T-helper 17 cell (primary cell): ENCODE data around the gene KANK4. TPM values are rescaled to one million over a fixed set of nuclear protein-coding genes. Genes with fewer than 3 reads are reported as not detected.

Experiments used
- ATAC-seq: fragments of 150-1000 bp; cut with Tn5 transposase; 2 replicates; pipeline ENCODE4 v1.10.0; 2021; ENCODE audit warnings: mild to moderate bottlenecking, moderate library complexity
- DNase-seq, 3 donors: peaks; one replicate each; pipeline versions ENCODE4 v3.0.0 to v3.0.0-alpha.2; 2020 to 2021
- H3K9me3 ChIP-seq: one replicate; pipeline ENCODE4 v1.7.0; 2013; ENCODE audit warnings: low read length, mild to moderate bottlenecking; ENCODE audit not compliant: control insufficient read depth, poor library complexity, severe bottlenecking
- H3K27ac Mint-ChIP-seq: one replicate; pipeline ENCODE4 v1.8.0; 2022; ENCODE audit warnings: mild to moderate bottlenecking, moderate library complexity, mixed read lengths
- H3K27me3 Mint-ChIP-seq: one replicate; pipeline ENCODE4 v1.8.0; 2022; ENCODE audit warnings: mixed read lengths
- H3K36me3 Mint-ChIP-seq: one replicate; pipeline ENCODE4 v1.8.0; 2022; ENCODE audit warnings: low read depth, mixed read lengths
- H3K4me1 Mint-ChIP-seq: one replicate; pipeline ENCODE4 v1.8.0; 2022; ENCODE audit warnings: mild to moderate bottlenecking, mixed read lengths
- H3K4me3 Mint-ChIP-seq: one replicate; pipeline ENCODE4 v1.8.0; 2022; ENCODE audit warnings: mild to moderate bottlenecking, moderate library complexity, mixed read lengths
- total RNA-seq, 4 donors: library from RNA in 2 of 4; stranded (reverse) in 2 of 4; gene quantifications; one replicate each; pipeline ENCODE4 v1.2.3 and lab custom pipeline; 2022 to 2026

Gene KANK4
- total RNA-seq, 2 donors from 2014 or later, result not detected

GRCh38 chr1:62307895-62308492, 11.2 kb downstream of the KANK4 start:
- H3K9me3 ChIP-seq, result no peaks in the 10 kb centered on the region
- H3K4me3 Mint-ChIP-seq, result no peak overlapping the region
- DNase-seq, result no peak
- peaks cover 2% of the 10 kb centered on the region for H3K36me3 Mint-ChIP-seq
- peaks cover 27% of the 10 kb centered on the region for H3K27me3 Mint-ChIP-seq
- ATAC-seq, result no peak
- H3K27ac Mint-ChIP-seq, result no peak overlapping the region
- no peaks in the 10 kb centered on the region for H3K4me1 Mint-ChIP-seq

GRCh38 chr1:62307446-62307845, 11.8 kb downstream of the KANK4 start:
- Mint-ChIP-seq H3K4me1 (no peaks in the 10 kb centered on the region), H3K27ac (no peak overlapping the region), H3K27me3 (peaks cover 24% of the 10 kb centered on the region), H3K4me3 (no peak overlapping the region), H3K36me3 (peaks cover 2% of the 10 kb centered on the region)
- ATAC-seq, result no peak
- H3K9me3 ChIP-seq, result no peaks in the 10 kb centered on the region
- DNase-seq, result no peak

GRCh38 chr1:62306065-62306464, 13.2 kb downstream of the KANK4 start:
- no peak overlapping the region for H3K4me3 Mint-ChIP-seq
- H3K36me3 Mint-ChIP-seq, result peaks cover 2% of the 10 kb centered on the region
- no peak overlapping the region for H3K27ac Mint-ChIP-seq
- no peak for DNase-seq
- no peaks in the 10 kb centered on the region for H3K9me3 ChIP-seq
- H3K4me1 Mint-ChIP-seq, result no peaks in the 10 kb centered on the region
- ATAC-seq, result no peak
- H3K27me3 Mint-ChIP-seq, result peaks cover 21% of the 10 kb centered on the region

GRCh38 chr1:62304975-62305374, 14.3 kb downstream of the KANK4 start:
- H3K4me1 Mint-ChIP-seq, result no peaks in the 10 kb centered on the region
- H3K36me3 Mint-ChIP-seq, result no peaks in the 10 kb centered on the region
- H3K9me3 ChIP-seq, result no peaks in the 10 kb centered on the region
- DNase-seq (no peak), ATAC-seq (no peak)
- H3K4me3 Mint-ChIP-seq, result no peak overlapping the region
- H3K27ac Mint-ChIP-seq, result no peak overlapping the region
- peaks cover 16% of the 10 kb centered on the region for H3K27me3 Mint-ChIP-seq

GRCh38 chr1:62304515-62304914, 14.7 kb downstream of the KANK4 start:
- no peak overlapping the region for H3K27ac Mint-ChIP-seq
- H3K4me3 Mint-ChIP-seq, result no peak overlapping the region
- ATAC-seq (no peak), DNase-seq (no peak)
- no peaks in the 10 kb centered on the region for H3K36me3 Mint-ChIP-seq
- no peaks in the 10 kb centered on the region for H3K4me1 Mint-ChIP-seq
- peaks cover 13% of the 10 kb centered on the region for H3K27me3 Mint-ChIP-seq
- H3K9me3 ChIP-seq, result no peaks in the 10 kb centered on the region

GRCh38 chr1:62301726-62302390, 17.4 kb downstream of the KANK4 start:
- Mint-ChIP-seq H3K4me3 (no peak overlapping the region), H3K27ac (no peak overlapping the region), H3K4me1 (no peaks in the 10 kb centered on the region), H3K27me3 (no peaks in the 10 kb centered on the region), H3K36me3 (peaks cover 2% of the 10 kb centered on the region)
- H3K9me3 ChIP-seq, result no peaks in the 10 kb centered on the region
- DNase-seq, result no peak
- ATAC-seq, result no peak

GRCh38 chr1:62299426-62300200, 19.6 kb downstream of the KANK4 start:
- H3K36me3 Mint-ChIP-seq, result peaks cover 2% of the 10 kb centered on the region
- no peak overlapping the region for H3K27ac Mint-ChIP-seq
- no peaks in the 10 kb centered on the region for H3K27me3 Mint-ChIP-seq
- no peaks in the 10 kb centered on the region for H3K9me3 ChIP-seq
- ATAC-seq (no peak), DNase-seq (no peak)
- H3K4me3 Mint-ChIP-seq, result no peak overlapping the region
- H3K4me1 Mint-ChIP-seq, result peaks cover 9% of the 10 kb centered on the region

GRCh38 chr1:62295921-62296491, 23.2 kb downstream of the KANK4 start:
- peaks cover 11% of the 10 kb centered on the region for H3K27me3 Mint-ChIP-seq
- H3K27ac Mint-ChIP-seq, result no peak overlapping the region
- ATAC-seq (peak; percentile 45), DNase-seq (no peak)
- no peak overlapping the region for H3K4me3 Mint-ChIP-seq
- H3K36me3 Mint-ChIP-seq, result peaks cover 2% of the 10 kb centered on the region
- H3K4me1 Mint-ChIP-seq, result peaks cover 9% of the 10 kb centered on the region
- no peaks in the 10 kb centered on the region for H3K9me3 ChIP-seq

GRCh38 chr1:62294261-62294660, 25.0 kb downstream of the KANK4 start:
- H3K27me3 Mint-ChIP-seq, result peaks cover 19% of the 10 kb centered on the region
- no peak overlapping the region for H3K4me3 Mint-ChIP-seq
- no peak overlapping the region for H3K27ac Mint-ChIP-seq
- ATAC-seq (no peak), DNase-seq (no peak)
- peaks cover 1% of the 10 kb centered on the region for H3K36me3 Mint-ChIP-seq
- no peaks in the 10 kb centered on the region for H3K9me3 ChIP-seq
- H3K4me1 Mint-ChIP-seq, result peaks cover 9% of the 10 kb centered on the region

GRCh38 chr1:62288662-62289061, 30.6 kb downstream of the KANK4 start:
- Mint-ChIP-seq H3K27ac (no peak overlapping the region), H3K27me3 (peaks cover 62% of the 10 kb centered on the region), H3K4me1 (peaks cover 3% of the 10 kb centered on the region), H3K36me3 (no peaks in the 10 kb centered on the region), H3K4me3 (no peak overlapping the region)
- ATAC-seq (no peak), DNase-seq (no peak)
- no peaks in the 10 kb centered on the region for H3K9me3 ChIP-seq

GRCh38 chr1:62288224-62288623, 31.0 kb downstream of the KANK4 start:
- no peak overlapping the region for H3K27ac Mint-ChIP-seq

GRCh38 chr1:62286786-62287224, 32.4 kb downstream of the KANK4 start:
- Mint-ChIP-seq H3K4me1 (peaks cover 3% of the 10 kb centered on the region), H3K4me3 (no peak overlapping the region), H3K27ac (no peak overlapping the region), H3K36me3 (no peaks in the 10 kb centered on the region), H3K27me3 (peaks cover 65% of the 10 kb centered on the region)
- DNase-seq (no peak), ATAC-seq (no peak)
- H3K9me3 ChIP-seq, result no peaks in the 10 kb centered on the region

More at GRCh38 chr1:62288224-62288623, 31.0 kb downstream of the KANK4 start:
- H3K4me3 Mint-ChIP-seq, result no peak overlapping the region
- ATAC-seq (no peak), DNase-seq (no peak)
- H3K4me1 Mint-ChIP-seq, result peaks cover 3% of the 10 kb centered on the region
- H3K36me3 Mint-ChIP-seq, result no peaks in the 10 kb centered on the region
- H3K27me3 Mint-ChIP-seq, result peaks cover 62% of the 10 kb centered on the region
- no peaks in the 10 kb centered on the region for H3K9me3 ChIP-seq
